ENCODE results near the gene GNGT1.

- TF ChIP-seq CTCF (IDR thresholded peaks at IDR 0.05): no peak
- no peak for TF ChIP-seq POLR2A (IDR thresholded peaks at IDR 0.05)
Observed at GRCh38 chr7:93866886-93867285, 39.5 kb upstream of the GNGT1 start.
